Adrenal gland (tissue), 5 donors: Measurements from ENCODE around the gene EFHC1.

Source experiments
- CTCF ChIP-seq, 6 experiments: fragments of 450-650 bp in 4 of 6; fragments of 200-600 bp in 2 of 6; sonication (generic) in 1 of 6; IDR thresholded peaks; 1 replicate in 5 of 6; 2 replicates in 1 of 6; pipeline versions ENCODE4 v1.5.1 to v1.8.0; 2016 to 2021; ENCODE audit warnings: antibody characterized with exemption in 6 of 6, mild to moderate bottlenecking in 2 of 6, moderate library complexity in 1 of 6
- POLR2A ChIP-seq, 2 donors: fragments of 450-650 bp; IDR thresholded peaks; one replicate each; pipeline ENCODE4 v1.6.1; 2017; ENCODE audit warnings: antibody characterized with exemption in 2 of 2, mild to moderate bottlenecking in 2 of 2, moderate library complexity in 1 of 2
- donor health status: DM: no; HTN: no; CAD: no.

GRCh38 chr6:52388790-52389189 lies 31.4 kb upstream of the EFHC1 start:
- no peak for TF ChIP-seq CTCF (IDR thresholded peaks at IDR 0.05)
- no peak for TF ChIP-seq POLR2A (IDR thresholded peaks at IDR 0.05)
